ENCODE data around the gene NTN1.

NTN1 gene

GRCh38 chr17:9200699-9201359, 179.5 kb downstream of the NTN1 start:
- no peak for DNase-seq

DNA sequence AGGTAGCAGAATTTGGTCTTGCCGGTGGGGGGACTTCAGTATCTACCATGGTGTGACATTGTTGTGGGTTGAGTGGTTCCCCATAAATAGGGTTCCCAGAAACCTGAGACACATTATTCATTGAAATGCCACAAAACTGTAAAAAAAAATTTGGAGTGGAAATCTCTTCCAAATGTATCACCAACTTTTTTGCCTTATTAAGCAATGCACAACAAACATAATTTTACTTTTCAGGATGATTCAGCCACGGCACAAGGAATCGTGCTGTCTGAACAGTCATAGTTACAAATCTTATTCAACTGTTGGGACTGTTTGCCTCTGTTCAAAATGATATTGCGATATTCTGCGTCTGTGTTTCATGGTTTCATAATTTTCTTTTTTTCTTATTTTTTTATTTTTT, 181.2 kb downstream of the NTN1 start:
- no peak for DNase-seq

DNA sequence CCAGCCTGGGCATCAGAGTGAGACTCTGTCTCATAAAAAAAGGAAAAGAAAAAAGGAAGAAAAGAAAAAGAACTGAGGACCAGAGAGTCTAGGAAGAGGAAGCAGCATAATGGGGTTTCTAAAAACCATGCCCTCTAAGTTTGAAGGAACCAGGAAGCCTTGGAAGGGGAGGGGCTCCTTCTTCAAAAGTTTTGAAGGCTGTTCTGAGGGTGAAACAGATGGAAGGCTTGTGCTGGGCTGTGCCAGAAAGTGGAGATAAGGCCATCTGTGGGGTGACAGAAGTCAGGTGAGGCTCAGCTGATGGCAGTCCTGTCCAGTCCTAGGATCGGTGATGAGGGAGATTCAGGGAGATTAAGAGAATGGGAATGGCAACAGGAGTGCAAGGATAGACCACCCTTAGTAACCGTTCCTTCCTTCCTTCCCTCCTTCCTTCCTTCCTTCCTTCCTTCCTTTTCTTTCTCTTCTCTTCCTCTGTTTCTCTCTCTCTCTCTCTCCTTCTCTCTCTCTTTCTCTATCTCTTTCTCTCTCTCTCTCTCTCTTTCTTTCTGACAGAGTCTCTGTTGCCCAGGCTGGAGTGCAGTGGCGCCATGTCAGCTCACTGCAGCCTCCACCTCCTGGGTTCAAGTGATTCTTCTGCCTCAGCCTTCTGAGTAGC, 182.6 kb downstream of the NTN1 start:
- DNase-seq, result no peak

- DNase-seq, result no peak
Measured at GRCh38 chr17:9204637-9205329, 183.5 kb downstream of the NTN1 start.

GRCh38 chr17:9205520-9206409, 184.5 kb downstream of the NTN1 start:
- no peak for DNase-seq

DNA sequence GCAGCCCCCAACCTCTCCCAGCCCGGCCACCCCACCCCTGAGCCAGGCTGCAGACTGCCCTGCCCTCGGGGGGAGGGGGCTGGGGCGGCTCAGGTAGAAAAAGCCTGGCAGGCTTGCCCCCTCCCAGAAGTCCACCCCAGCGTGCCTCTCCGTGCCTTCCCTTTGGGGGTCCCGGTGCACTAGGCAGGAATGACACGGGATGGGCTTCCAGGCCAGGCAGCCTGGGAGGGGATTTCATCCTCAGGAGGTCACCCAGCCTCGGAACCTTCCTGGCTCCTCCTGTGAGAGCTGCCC, 185.0 kb downstream of the NTN1 start:
- no peak for DNase-seq

DNA sequence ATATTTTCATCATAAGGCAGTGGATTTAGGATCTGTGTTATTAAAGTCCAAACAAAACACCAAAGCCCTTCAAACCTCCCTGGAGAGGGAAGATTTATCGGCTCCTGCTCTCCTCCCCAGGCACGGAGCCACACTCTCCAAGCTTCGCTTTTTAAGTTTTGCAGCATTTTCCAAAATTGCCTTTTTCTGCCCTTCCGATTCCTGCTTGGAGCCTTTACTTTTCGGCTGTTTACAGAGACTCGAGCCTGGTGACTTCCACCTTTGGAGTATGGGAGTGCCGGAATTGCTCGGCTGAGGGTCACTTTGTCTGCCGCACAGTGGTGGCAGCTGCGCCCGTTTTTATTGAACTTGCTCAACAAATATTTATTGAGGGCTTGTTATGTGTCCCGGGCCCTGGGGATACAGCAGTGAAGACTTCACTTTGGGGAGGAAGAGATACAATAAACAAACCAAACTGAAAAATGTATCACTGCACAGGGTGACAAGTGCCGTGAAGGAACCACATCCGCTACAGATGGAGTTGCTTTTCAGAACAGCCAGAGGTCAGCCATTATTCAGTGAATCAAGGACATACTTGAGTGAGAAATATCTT, 185.5 kb downstream of the NTN1 start:
- DNase-seq, result no peak

DNA sequence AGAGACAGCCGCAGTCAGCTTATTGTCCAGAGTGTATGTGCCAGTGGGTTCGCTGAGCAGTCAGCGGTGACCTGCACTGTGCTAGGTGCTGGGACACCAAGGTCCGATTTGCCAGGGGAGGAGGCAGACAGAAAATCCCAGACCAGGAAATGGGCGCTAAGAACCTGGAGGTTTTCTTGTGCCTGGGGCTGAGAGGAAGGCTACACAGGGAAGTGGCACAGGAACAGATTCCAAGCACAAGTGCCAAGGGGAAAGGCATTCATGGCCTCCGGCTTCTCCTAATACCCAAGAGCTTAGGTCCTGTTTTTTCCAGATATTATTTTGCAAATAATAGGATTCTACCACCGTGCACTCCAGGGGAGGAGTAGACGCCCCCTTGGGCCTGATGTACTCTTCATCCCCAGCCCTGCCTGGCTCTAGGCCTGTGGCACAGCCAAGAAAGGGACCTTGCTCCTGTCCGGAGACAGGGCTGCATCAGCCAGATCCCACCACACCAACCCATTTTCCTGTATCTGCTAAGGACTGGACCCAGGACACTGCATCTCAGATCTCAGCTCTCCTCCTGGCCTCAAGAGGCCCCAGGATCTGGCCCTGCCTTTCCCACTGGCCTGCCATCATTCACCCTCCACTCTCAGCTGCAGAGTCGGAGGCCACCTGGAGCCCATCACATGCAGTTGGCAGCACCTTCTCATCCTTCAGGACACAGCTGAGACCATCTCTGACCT, 187.2 kb downstream of the NTN1 start:
- no peak for DNase-seq

DNA sequence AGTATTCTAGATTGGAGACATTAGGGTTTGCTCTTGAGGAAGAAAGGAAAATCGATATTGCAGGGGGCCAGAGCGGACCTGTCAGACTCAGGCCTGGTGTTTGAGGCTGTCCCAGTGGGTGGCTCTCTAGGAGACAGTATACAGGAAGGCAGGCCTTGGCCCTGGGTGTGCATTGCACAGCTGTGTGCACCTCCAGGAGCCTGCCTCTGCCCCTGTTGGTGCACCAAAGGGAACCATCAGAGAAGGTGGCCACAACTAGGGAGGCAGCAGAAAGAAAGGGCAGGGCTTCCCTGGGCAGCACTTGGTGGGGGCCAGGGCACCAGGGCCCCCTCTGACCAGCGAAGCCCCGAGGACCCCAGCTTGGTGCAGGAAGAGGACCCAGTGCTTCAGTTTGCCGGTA, 188.0 kb downstream of the NTN1 start:
- DNase-seq, result no peak

- DNase-seq, result no peak
Measured at GRCh38 chr17:9209781-9210370, 188.6 kb downstream of the NTN1 start.

DNA sequence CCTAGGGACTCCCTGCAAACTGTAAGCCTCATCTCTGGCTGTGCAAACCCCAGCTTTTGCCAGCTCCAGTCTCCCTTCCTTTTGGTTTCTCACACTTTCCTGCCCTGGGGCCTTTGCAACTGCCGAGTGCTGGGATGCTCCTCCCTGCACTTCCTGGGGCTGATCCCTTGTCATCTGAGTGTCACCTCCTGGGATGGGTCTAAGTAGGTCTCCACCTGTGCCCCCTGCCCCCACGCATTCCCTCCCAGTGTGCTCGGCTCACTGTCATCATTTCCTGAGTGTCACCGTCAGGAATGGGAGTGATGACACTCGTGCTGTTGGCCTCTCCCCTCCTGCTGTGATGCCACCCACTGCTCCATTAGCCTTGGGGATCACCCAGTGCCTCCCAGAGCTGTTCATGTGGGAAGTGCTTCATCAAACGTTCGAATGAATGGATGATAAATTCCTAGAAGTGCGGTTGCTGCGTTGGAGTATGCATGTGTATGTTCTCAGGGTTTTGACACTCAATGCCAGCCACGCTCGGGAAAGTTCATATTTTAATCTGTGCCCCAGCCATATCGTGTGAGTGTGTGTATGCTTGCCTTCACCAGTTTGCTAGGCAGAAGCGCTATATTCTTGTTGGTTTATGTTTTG, 189.9 kb downstream of the NTN1 start:
- DNase-seq, result no peak

GRCh38 chr17:9212376-9213302, 191.3 kb downstream of the NTN1 start:
- DNase-seq, result no peak

DNA sequence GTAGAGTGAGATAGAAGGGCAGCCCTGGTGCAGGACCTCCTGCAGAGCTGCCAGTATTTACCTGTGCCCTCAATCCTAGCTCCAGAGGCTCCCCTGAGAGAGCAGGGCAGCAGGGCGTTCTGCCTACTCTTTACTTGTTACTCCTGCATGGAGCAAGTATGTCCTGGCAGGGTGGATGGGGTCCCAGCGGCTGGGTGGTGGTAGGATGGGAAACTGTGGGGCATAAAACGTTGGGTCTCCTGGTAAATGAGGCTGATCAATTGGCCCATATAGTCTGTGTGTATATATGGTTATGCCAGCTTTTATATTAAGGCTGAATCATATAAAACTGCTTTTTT, 192.0 kb downstream of the NTN1 start:
- DNase-seq, result no peak

DNA sequence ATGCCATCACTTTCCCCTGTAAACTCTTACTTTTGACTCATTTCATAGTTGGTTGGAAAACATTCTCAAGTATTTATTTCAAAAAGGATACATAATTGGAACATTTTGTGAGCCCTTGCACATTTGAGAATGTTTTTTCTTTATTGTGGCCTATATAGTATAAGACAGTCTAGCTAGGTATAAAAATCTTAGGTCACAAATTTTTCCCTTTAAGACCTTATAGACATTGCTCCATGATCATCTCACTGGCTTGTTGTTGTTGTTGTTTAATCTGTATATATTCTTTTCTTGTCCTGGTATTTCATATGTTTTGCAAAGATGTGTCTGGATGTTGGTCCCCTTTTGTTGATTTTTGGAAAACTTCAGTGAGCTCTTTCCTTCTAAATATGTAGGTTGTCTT, 194.2 kb downstream of the NTN1 start:
- DNase-seq, result no peak

- no peak for DNase-seq
Measured at GRCh38 chr17:9217151-9218056, 196.1 kb downstream of the NTN1 start.

- no peak for DNase-seq
Measured at GRCh38 chr17:9218064-9218635, 196.8 kb downstream of the NTN1 start.

GRCh38 chr17:9218911-9219310, 197.6 kb downstream of the NTN1 start:
- no peak for DNase-seq

DNA sequence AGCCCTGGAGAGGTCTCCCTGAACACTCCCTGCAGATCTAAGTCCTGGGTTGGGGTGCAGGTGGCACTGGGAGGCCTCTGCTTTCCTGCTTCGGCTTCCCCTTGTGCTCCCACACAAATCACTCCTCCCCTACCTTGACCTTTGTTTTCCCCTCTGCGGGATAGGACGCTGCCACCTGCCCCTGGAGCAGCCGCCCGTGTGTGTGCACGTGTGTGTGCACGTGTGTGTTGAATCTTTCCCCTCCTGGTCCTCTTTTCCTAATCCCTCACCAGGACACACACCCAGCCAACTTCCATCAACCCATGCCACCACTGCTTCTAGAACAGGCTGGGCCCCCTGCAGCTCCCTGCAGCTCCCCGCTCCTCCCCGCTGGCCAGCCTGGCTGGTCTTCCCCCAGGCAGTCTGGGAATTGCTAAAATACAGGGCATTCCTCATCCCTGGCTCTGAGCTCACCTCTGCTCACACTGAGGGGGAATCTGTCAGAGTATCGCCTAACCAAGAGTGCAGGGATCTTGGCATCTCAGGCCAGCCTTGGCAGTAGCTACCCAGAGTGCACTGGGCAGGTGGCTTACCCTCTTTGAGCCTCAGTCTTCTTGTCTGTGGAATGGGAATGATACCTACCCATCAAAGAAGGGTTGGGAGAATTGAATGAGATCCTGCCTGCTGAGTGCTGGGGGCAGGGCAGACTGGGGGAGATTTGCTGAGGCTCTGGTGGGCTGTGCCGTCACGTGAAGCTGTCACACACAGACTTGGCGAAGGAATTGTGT, 198.5 kb downstream of the NTN1 start:
- no peak for DNase-seq

Data from activated CD4-positive, CD25-positive, alpha-beta regulatory T cell treated with anti-CD3 and anti-CD28 coated beads, Interleukin-2, amount 50 U/mL, for 72 hours (primary cell).